Astrocyte of the hippocampus (primary cell): ENCODE data around the gene IRF2BP2.

Experiments
- DNase-seq: peaks from one replicate; pipeline ENCODE4 v3.0.0; 2011; ENCODE audit warnings: low read depth, low spot score

IRF2BP2 gene

GRCh38 chr1:234634387-234634786 is 24.4 kb upstream of the IRF2BP2 start:
- DNase-seq, result no peak

GRCh38 chr1:234633246-234634003 is 23.4 kb upstream of the IRF2BP2 start:
- no peak for DNase-seq

GRCh38 chr1:234632225-234632624 is 22.2 kb upstream of the IRF2BP2 start:
- no peak for DNase-seq

- peak; percentile 79 for DNase-seq
These were observed 21.7 kb upstream of the IRF2BP2 start for GRCh38 chr1:234631721-234632125.

GRCh38 chr1:234629026-234629425 is 19.0 kb upstream of the IRF2BP2 start:
- no peak for DNase-seq

DNA sequence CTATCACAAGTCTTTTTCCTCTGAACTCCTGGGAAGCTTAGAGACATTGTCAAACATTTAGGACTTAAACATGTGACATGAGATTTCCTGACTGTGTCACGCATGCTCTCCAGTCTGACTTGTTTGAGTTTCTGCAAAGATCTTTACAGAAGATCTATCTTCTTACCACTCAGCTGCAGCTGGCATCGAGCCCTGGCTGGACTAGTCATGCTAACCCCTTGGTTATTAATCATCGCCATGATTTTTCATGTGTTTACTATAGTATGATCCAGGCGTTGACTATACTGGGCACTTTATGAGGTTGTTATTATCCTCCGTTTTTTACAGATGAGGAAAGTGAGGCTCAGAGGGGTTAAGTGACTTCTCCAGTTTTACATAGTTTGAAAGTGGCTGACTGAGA is 18.1 kb upstream of the IRF2BP2 start:
- DNase-seq, result peak; percentile 56

DNA sequence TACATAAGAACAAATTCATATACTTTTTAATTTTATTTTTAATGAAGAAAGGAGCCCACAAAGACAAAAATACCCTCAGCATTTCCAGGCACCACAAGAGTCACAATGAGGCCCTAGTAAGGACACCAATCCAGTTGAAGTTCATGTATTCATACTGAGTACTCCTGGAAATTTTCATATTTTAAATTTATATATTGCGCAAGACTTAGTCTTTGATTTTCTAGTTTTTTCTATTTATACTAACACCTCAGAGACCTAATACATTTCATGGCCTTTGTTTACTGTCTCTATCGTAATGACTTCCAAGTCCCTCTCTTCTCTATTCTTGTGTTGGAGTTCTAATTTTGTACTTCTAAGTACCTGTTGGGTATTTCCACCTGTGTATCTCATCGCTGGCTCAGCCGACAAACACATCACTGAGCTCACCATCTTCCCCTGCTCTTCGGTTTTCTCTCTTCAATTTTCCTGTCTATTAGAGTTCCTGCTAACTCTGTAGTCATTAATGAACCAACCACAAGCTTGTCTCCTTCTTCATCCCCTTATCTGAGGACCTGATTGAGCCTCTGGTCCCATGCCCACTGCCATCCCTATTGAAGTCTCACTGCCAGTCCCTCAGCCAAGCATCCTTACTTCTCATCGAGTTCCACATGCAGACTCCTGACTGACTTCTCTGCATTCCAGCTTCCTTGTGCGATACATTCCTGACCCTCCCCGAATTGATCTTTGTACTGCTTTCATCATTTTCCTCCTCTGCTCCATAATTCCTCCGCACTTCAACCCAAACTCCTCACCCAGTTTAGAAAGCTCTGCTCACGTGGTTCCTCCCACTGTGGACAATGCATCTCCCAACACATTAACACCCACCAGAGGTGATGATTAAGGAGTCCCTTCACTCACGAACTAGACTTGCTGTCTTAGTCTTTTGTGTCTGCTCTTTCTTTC is 17.3 kb upstream of the IRF2BP2 start:
- DNase-seq, result no peak

DNA sequence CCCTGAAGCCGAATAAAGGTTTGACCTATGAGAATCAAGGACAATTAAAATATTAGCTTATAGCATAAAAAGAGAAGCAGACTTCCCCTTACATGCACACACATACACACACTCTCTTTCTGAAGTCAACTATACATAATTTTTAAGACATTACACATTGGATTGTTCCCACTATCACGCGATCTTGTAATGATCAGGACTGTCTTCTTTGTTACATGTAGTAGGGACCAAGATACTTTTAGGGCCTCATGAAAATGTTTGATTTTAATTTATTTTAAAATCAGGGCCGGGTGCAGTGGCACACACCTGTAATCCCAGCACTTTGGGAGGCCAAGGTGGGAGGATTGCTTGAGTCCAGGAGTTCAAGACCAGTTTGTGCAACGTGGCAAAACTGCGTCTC is 16.4 kb upstream of the IRF2BP2 start:
- no peak for DNase-seq

- no peak for DNase-seq
These were observed 14.7 kb upstream of the IRF2BP2 start for GRCh38 chr1:234624724-234625117.

- peak; percentile 67 for DNase-seq
These were observed 11.8 kb upstream of the IRF2BP2 start for GRCh38 chr1:234621657-234622335.

DNA sequence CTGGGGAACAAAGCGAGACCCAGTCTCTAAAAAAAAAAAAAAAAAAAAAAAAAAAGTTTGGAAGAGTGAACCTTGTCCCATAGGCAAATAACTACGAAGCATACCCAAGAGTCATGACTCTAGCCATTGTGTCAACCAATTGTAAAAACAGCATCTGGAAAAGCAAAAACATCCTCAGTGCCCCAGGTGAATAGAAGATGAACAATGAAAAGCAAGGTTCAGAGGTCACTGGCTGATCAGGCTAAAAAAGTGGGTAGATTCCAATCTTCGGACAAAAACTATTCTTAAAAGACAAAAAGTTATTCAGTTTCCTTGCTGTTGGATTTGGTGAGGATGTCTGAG is 11.1 kb upstream of the IRF2BP2 start:
- DNase-seq, result no peak

- DNase-seq, result no peak
These were observed 10.5 kb upstream of the IRF2BP2 start for GRCh38 chr1:234620272-234621126.

- no peak for DNase-seq
These were observed 9.8 kb upstream of the IRF2BP2 start for GRCh38 chr1:234619794-234620247.

GRCh38 chr1:234619071-234619480 is 9.1 kb upstream of the IRF2BP2 start:
- peak; percentile 57 for DNase-seq

DNA sequence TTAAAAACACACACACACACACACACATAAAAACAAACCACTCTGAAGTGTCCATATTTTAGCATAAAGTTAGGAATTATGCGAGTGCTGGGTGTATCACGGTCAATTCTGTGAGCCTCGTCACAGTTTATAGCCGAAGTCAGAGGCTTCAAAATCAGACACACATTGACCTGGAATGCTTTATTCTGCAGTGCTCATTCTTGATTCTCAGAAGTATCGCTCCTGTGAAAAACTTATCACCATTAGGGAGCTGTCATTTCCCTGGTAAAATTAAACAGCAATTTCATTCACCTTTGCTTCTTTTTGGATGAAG is 8.7 kb upstream of the IRF2BP2 start:
- DNase-seq, result no peak

- peak; percentile 88 for DNase-seq
These were observed 8.2 kb upstream of the IRF2BP2 start for GRCh38 chr1:234617986-234618736.

GRCh38 chr1:234617131-234617985 is 7.4 kb upstream of the IRF2BP2 start:
- peak; percentile 83 for DNase-seq

DNA sequence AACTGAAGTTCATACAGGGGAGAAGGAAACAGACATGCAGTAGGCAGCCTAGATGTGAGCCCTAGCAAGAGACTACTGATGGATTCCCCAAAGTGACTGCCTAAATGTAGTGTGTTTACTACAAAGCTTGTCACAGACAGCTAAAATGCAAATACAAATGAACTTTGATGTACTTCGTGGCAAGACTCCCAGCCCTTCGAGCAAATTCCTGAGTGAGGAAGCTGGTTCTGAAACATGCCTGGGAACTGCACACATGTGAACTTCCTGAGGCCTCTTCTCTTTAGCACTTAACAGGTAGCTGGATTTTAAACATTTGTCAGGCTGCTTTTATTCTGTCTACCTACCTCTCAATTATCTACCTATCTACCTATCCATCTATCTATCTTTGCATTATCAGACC is 6.7 kb upstream of the IRF2BP2 start:
- DNase-seq, result peak; percentile 75

DNA sequence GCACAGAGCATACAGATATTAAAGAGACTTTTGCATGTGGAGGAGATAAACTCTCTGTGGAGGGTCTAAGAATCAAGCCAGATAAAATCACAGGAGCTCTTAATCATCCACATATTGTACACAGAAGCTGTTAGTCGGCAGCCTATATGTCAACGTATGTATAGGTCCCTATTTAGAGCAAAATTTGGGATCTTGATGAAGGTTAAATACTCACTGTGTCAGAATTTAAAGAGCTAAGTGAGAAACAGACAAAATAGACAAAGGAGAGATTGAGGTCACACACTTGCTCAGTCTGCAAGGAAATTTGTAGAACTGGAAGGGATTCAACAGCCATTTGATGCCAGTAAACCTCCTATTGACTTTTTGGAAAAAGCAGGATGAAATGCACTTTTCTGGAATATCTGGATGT is 4.1 kb upstream of the IRF2BP2 start:
- peak; percentile 51 for DNase-seq
